HG02759 (cell line): ENCODE data around the gene DIDO1.

Experiments used
- ATAC-seq: cut with Tn5 transposase; IDR thresholded peaks from one replicate; pipeline ENCODE4 v1.9.1; 2021; ENCODE audit warnings: mild to moderate bottlenecking, moderate library complexity; ENCODE audit not compliant: unreplicated experiment

DIDO1 gene

GRCh38 chr20:62913043-62913630 is 13.2 kb downstream of the DIDO1 start:
- ATAC-seq, result no peak

DNA sequence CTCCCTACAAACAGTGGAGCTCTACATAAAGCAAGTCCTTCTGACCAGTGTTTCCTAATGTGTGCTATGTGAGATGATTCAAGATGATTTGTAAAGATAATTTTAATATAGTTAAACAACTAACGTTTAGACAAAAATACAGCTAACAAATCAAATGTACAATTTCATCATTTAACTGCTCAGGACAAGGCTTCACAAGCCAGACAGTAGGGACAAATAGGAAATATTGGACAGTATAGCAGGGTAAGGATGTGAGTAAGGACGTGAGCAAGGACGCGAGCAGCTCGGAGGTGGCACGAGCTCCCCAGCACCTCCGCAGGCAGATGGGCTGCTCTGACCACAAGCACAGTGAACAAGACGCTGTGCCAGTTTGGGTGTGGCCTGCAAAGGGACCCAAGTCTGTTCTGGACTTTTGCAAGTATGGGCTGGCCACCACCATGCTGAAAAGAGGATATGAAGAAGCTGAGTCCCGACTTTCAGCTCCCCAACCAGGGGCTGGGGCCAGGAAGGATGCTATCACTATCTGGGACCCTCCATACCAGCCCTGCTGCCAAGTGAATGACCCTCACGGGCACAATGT is 14.5 kb downstream of the DIDO1 start:
- no peak for ATAC-seq

DNA sequence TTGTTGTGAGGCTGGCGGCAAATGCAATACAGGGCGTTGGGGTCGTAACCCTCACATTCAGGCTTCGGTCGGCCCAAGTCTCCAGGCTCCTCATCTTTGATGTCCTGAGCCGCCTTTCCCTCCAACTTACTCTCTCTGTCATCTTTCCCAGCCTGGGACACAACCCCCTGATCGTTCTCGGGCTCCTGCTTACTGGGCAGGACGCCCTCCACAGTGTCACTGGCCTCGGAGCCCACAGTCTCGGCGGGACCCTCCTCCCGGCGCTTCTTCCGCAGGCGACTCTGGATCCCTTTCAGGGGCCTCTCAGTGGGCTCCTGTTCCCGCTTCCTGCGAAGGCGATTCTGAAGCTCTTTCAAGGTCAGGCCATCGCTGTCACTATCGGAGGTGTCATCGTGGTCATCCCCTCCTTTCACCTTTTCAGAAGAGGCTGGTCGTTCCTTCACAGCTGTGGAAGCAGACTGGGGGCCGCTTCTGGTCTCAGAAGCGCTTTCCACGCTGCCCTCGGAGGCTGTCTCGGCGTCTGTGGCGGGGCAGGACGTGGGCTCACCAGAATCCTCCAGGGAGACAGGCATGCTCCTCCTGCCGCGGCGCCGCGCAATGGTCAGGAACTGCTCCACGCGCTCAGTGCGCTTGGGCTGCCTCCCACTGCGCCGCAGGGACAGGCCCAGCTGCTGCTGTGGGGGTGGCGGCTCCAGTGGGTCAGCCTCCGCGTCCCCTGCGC is 15.4 kb downstream of the DIDO1 start:
- no peak for ATAC-seq

DNA sequence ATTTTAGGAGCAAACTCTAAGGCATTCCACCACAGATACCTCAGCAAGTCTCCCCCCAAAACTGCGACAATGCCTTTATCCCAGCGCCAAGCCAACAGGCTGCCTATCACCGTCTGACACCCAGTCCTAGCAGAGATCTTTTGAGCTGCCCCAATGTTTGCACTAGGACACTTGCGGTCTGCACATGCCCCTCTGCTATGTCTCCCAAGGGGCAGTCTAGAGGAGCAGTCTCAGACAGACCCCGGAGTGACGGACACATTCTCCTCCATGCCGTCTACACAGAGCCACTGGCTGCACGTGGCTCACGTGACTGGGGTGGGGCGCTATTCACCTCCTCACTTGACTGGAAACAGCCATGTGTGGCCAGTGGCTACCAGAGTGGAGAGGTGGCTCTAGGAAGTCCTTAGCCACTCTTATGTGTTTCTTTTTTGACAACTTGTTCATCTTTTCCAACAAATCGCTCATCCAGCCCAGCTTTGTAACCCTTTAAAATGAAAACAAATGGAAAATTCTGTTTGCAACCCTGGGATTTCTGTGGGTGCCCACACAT is 16.0 kb downstream of the DIDO1 start:
- ATAC-seq, result no peak

DNA sequence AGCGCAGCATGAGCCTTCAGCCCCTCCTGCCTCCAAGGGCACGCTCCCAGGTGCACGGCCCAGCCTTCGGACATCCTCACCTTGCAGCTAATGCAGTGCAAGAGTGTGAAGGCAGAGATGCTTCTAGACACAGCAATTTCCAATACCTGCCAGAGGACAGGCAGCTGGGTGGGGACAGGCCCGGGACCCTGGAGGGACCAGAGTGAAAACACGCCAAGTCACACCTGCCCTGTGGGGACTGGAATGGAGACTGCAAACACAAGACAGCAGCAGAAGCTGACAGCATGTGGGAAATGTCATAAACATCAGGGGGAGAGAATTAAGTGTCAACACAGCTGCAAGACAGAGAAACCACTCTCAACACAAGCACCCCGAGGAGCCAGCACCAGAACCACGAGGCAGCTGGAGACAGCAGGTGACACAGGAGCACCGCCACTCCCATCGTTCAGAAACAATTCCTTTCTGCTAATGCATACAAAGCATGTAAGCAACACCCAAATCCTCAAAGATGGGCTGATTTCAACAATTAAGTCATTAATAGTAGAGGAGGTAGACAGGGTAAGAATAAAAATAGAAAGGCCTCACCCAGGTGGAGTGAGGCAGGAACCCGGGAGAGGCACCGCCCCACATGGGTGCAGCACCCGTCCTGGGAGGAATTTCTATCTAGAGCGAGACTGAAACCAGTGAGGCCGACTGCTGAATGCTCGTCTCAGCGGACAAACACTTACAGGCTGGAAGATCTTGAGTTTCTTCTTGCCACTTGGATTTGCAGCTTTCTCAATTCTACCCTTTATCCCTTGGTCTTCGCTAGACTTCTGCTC is 17.1 kb downstream of the DIDO1 start:
- ATAC-seq, result no peak

GRCh38 chr20:62907384-62908317 is 18.7 kb downstream of the DIDO1 start:
- ATAC-seq, result no peak

DNA sequence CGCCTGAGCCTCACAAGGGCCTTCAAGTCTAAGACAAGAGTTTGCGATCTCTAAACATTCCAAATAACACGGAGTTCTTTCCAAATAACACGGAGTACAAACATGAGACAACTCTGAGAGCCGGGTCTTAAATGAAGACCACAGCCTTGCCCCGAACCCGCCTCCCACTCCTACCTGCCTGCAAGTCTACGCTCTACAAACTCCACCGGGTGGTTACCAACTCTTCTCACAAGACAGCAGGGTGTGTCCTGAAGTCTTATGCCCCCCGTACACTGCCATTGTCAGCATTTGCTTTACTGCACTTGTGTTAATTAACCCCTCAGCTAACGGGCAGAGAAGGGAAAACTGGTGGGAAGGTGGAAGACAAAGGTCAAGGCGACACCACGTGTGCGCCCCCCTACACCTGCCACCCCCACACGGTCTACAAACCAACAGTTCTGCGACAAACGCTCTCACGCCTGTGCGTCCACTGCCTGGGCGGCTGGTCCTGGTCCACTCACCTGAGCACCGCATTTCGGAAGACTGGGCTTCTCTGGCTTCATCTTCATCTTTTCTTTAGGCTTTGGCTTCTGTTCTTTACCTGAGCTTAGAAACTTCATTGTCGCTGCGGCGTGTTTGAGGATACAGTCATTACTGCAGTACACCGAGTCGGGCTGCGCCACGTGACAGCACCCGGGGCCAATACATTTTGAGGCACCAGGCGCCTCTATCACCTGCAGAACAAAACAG is 19.5 kb downstream of the DIDO1 start:
- no peak for ATAC-seq

DNA sequence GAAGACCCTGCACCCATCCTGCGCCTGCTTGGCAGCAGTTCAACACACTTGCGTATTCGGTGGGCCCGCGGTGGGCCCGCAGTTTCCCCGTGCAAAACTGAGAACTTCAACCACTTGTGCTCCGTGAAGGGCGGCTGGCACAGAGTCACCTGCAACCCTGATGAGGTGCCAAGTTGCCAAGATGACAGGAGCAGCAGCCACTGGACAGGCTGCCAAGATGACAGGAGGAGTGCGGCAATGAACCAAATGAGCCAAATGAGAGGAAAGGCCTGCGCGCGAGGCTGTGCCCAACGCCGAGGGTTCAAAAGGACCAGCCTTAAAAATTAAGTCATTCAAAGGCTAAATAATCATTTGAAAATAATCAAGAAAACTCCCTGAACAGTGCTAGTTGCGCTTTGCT is 20.1 kb downstream of the DIDO1 start:
- no peak for ATAC-seq

GRCh38 chr20:62905536-62906117 is 20.7 kb downstream of the DIDO1 start:
- no peak for ATAC-seq

GRCh38 chr20:62902926-62903615 is 23.2 kb downstream of the DIDO1 start:
- ATAC-seq, result no peak

DNA sequence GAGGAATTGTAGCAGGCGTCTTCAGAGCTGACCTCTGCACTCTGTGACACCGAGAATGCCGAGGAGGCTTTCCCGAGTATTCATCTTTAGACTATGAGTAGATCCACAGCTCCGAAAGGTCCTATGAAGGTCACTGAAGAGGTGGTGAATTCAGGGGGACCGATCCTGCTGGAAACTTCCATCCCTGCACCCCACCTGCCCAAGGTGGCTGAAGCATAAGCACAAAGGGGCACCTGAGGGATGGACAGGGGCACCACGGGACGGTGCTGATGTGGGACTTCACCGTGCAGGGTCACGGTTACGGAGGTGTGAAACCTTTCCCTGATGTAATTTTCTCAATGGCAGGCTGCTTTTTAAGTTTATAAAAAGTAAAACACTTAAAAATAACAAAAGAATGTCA is 24.4 kb downstream of the DIDO1 start:
- no peak for ATAC-seq

GRCh38 chr20:62900692-62901584 is 25.4 kb downstream of the DIDO1 start:
- ATAC-seq, result peak; percentile 3

DNA sequence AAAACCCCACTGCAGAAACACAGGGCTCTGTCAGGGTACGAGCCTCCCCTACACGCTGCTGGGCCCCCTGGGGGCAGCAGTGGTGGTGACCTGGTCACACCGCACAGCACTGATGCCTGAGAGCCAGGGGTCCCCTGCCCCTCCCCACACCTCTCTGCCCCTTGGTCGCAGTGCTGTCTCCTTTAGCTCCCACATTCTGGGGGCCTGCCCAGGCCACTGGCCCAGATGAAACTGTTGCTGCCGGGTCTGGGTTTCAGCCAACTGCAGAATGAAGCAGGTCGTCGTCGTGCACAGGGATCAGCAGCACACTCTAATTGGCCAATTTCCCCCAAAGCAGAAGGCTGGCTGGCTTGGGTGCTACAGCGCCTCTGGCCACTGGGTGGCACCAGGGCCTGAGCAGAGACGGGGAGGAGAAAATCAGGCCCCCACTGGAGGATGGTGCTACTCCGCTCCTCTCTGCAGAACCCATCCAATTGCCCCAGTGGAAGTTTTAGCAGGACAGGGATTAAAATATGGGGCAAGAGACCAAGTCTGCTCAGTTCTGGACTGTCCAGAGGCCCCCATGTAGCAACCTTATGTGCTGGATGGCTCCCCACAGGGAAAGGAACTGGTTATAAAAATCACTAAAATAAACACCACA is 26.1 kb downstream of the DIDO1 start:
- ATAC-seq, result peak; percentile 77

GRCh38 chr20:62899633-62900051 is 26.7 kb downstream of the DIDO1 start:
- no peak for ATAC-seq

GRCh38 chr20:62898970-62899632 is 27.2 kb downstream of the DIDO1 start:
- no peak for ATAC-seq

DNA sequence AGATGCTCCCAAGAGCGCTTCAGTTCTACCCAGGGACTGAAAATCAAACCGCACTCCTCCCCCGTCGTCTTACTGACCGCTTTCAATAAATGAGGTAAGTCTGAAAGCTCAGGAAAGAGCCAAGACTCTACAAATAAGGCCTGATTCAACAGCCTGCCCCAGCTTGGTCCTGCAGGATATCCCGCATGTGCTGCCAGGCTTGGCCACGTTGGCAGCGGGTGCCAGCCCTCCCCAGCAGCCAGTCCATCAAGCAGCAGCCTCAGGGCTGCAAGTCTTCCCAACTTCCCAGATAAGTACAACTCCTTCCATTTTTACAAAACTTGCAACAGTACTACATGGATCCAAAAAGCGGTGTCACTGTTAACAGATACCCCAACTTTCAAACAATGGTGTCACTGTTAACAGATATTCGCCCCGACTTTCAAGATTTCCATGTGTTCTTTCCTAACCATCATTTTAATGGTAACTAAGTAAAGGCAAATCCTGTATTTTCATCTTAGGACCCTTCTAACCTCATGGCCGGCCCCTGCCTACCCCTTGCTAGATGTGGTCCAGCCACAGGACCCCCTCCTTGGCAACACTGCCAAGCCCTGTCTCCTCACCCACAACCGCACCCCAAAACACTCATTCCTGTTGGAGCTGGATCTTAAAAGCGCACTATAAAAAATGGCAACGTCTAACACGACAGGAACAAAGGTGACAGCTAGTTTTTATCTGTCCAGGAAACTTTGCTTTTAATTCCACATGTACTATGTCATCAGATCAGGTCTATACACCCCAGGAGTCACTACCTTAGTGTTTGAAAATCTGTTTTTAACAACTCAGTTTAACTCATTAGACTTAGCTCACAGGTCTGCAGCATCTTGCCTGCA is 28.0 kb downstream of the DIDO1 start:
- no peak for ATAC-seq
